HG02759 (cell line): Measurements from ENCODE around the gene FOXD1.
"Not testable (repeated sequence)": the region's sequence is repeated elsewhere in the genome, so short reads cannot be mapped to it uniquely, and the experiment has no call there.

ENCODE experiments used
- ATAC-seq: cut with Tn5 transposase; IDR thresholded peaks from one replicate; pipeline ENCODE4 v1.9.1; 2021; ENCODE audit warnings: mild to moderate bottlenecking, moderate library complexity; ENCODE audit not compliant: unreplicated experiment

The FOXD1 gene

DNA sequence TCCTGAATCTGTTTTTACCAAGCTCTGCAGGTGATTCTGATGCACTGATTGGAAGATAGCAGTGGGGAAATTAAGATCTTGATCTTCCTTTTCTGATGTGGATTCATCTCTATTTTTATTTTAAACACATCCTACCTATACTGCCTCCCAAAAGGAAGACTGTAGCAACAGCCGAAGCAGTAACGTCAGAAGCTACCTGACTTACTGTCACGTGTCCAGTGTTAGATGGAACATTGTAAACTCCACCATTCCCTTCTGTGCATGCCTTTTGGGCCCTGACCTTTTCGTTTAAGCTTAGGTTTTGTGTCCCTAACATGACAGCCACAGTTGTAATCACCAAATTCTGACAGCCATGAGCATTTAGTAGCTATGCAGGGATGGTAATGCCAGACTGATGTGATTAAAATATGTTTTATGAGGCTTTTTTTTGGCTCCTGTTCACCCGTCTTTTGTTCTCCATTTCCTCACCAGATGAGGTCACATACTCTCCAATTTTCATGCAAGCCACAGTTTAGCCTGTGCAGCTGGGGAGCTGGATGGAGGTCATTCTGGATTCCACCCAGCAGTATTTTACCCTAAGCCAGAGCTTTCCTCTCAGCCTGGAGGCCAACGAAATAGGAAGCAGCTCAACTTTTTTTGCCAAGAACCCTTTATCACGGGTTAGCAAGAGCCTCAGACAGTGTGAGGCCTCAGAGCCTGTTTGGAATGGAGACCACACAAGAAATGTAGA lies 15.6 kb upstream of the FOXD1 start:
- ATAC-seq, result no peak

DNA sequence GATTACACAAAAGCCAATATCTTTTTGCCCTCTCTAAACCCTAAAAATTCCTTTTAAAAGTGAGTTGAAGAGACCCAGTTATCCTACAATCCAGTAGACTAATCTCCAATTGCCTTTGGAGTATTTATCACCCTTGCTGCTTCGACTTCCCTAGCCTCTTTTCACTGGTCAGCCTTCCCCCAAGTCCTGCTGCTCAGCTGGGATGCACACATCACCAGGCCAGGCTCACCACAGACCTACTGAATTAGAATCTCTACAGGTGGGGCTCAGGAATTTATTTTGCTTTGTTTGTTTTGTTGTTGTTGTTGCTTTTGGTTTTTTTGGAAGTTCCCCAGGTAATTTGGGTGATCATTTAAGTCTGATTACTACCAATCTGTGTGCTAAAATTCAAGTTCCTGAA lies 11.6 kb upstream of the FOXD1 start:
- ATAC-seq, result no peak

DNA sequence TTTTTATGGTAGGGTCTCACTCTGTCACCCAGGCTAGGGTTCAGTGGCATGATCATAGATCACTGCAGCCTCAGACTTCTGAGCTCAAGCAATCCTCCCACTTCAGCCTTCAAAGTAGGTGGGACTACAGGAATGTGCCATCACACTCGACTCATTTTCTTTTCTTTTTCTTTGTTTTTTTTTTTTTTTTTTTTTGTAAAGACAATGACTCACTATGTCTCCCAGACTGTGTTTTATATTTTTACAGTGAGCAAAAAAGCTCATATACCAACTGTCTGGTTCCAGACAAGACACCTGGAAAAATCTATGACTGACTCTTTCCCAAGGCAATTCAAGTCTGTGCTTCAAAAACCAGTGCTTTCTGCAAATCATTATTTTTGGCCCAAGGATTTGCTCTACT lies 10.8 kb upstream of the FOXD1 start:
- no peak for ATAC-seq

DNA sequence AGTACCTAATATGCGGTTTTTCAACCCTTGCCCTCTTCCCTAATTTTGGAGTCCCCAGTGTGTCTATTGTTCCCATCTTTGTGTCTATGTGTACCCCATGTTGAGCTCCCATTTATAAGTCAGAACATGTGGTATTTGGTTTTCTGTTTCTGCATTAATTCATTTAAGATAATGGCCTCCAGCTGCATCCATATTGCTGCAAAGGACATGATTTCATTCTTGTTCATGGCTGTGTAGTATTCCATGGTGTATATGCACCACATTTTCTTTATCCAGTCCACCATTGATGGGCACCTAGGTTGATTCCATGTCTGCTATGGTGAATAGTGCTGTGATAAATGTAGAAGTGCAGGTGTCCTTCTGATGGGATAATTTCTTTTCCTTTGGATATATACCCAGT lies 7.9 kb upstream of the FOXD1 start:
- ATAC-seq, result not testable (repeated sequence)

DNA sequence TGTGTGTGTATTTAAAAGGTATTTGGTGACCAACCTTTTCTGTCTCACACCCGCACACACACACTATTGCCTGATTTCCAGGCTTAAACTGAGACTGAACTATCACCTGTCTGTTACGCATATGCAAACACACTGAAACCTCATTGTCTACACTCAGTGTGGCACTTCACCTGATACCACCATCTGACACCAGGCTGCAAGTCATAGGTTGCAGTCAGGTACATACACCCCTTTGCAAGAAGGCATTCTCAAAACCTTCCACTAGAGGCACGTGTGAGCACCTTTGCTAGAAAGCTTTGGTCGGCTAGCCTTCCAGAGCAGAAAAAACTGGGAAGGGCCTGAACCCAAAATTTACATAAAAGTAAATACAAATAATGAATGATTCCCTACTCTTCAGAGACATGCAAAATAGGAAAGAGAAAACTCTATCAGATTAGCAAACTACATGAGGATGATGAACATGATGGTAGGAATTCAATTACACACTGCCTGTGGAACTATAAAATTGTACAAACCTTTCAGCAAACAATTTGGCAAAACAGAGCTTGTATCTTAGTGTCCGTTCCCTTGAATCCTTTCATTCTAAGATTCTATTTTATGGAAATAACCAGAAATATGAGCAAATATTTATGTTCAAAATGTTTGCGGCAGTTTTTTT lies 5.9 kb upstream of the FOXD1 start:
- no peak for ATAC-seq

DNA sequence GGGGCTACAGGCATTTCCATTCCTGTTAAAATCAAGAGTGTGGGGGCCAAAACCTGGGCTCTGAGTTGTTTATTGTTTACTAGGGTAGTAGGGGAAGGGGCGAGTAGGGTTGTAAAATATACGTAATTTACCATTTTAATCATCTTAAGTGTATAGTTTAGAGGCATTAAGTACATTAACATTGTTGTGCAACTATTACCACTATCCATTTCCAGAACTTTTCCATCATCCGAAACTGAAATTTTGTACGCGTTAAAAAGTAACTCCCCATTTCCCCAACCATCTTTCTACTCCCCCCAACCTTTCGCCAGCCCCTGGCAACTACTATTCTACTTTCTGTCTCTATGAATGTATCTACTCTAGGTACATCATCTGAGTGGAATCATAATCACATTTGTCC lies 3.6 kb upstream of the FOXD1 start:
- no peak for ATAC-seq

DNA sequence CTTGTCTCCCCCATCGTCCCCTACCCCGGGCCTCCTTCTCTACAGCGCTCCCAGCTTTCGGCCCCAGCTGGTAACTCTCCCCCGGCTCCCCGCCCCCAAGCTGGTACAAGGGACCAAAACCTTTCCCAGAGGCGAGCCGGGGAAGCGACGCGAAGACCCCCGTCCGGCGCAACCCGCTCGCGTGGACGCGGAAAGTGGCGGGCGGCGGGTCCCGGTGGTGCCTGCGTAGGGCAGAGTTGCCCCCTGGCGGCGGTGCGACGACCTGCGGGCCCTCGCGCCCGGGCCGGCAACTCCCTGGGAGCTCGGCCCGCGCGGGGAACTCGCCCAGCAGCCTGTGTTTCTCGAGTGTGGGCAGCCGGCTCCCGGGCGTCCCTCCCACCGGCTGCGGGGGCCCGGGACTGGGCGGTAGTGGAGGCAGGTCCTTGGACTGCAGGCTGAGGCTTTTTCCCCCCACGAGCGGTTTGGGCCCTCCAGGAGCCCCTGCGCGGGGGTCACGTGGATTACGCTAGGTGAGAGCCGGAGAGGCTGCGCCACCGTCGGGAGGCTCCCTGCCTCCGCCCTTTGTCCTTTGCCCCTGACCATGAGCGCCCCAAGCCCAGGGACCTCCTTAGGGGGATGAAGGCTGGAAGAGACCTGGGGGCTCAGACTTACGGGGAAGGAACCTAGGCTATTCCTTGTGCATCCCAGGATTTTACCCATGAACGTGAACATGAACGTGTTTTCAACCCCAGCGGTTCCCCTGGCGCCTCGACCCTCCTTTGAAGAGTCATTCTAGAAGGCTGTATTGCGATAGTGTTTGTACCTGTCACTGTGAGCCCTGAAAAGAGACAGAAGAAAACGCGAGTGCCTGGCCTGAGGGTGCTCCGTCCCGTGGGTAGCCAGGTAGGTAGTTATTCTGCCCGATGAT lies 2.9 kb upstream of the FOXD1 start:
- ATAC-seq, result no peak

DNA sequence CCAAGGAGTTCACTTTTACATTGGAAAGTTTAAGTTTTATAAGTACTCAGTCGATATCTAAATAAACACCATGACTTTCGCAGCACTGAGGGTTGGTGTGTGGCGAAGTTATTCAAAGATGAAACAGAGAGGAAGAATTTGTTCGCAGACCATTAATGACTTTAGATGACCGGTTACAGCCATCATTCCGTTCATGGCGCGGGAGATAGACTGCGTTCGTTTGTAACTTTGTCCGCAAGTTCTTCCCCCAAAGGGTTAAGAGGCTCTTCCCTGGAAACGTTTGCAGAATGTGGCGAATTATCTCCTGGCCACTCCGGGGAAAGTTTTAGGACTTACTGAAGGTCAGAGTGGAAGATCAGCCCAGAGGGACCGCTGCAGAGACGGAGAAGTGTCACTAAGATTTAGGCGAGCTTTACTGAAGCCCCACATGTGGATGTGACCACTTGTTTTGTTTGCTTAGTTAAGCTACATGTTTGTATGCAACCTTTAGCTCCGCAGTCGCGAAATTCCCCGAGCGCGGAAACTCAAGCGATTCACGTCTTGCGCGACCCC lies 2.2 kb upstream of the FOXD1 start:
- ATAC-seq, result no peak

DNA sequence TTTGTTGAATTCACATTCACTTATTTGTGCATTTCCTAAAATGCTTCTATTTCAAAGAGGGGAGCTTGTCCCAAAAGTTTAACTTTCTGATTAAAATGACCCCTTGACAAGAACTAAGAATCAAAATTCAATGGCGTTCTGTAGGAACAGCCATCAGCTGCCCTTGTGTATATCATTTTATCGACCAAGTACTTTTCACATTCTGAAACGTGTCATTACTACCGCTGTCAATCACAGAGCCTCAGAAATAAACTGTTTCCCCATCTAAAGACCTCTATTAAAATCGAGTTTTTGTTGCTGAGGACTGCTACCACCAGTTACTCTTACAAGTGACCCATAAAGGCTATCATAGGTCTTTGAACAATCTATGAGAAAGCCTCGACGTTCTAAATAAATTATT lies 1.6 kb upstream of the FOXD1 start:
- no peak for ATAC-seq

DNA sequence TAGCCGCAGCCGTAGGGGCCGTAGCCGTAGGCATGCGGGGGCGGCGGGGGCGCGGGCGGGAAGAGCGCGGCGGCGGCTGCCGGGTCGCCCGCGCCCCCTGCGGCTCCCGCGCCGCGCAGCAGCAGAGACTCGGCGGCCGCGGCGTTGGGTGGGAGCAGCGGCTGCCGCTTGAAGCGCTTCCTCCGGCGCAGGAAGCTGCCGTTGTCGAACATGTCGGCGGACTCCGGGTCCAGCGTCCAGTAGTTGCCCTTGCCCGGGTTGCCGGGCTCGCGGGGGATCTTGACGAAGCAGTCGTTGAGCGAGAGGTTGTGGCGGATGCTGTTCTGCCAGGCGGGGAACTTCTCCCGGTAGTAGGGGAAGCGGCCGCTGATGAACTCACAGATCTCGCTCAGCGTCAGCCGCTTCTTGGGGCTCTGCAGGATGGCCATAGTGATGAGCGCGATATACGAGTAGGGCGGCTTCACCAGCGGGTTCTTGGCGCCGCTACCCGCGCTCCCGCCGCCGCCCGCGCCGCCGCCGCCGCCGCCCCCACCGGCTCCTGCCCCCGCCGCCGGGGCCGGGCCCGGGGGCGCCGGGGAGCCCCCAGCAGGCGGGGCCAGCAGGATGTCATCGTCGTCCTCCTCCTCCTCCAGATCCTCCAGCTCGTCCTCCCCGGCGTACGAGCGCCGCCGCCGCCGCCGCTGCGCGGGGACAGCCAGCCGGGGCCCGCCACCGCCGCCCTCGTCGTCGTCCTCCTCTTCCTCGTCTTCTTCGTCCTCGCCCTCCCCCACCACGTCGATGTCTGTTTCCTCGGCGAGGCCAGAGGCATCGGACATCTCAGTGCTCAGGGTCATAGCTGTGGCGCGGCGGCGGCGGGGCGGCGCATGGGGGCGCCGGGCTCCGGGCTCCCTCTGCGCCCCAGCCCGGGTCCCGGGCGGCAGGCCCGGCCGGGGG lies 781 bp downstream of the FOXD1 start:
- peak; percentile 10 for ATAC-seq

DNA sequence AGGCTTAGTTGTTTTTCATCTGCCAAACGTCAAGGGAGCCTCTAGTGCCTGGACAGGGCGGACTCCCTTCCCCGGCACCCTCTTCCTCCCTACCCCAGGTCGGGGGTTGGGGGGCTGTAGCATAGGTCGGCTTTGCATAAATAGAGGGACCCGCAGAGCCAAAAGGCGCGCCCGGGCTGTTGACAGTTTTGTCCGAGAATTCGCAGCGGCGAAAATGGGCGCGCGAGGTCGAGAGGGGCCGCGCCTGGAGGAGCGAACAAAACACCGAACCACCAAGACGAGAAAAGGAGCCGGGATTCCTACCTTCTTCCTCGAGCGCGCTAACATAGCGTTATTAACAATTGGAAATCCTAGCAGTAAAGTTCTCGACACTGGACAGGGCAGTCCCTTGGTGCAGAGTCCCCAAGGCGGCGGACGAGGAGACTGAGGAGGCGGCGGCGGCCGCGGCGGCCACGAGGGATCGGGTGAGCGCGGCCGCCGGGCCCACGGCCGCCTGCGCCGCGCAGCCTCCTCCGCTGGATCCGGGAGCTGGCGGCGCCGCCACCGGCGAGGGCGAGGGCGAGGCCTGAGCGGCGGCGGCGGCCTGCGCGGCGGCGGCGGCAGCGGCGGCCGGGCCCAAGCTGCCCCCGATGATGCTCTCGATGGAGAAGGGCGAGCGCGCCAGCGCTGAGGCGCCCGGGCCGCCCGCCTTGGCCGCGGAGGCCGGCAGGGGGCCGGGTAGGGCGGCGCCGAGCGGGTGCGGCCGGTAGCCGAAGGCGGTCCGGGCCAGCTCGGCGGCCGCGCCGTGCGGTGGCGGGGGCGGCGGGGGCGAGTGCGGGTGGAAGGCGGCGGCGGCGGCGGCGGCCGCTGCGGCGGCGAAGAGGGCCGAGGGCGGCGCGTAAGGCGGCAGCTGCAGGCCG lies 1.7 kb downstream of the FOXD1 start:
- ATAC-seq, result no peak

DNA sequence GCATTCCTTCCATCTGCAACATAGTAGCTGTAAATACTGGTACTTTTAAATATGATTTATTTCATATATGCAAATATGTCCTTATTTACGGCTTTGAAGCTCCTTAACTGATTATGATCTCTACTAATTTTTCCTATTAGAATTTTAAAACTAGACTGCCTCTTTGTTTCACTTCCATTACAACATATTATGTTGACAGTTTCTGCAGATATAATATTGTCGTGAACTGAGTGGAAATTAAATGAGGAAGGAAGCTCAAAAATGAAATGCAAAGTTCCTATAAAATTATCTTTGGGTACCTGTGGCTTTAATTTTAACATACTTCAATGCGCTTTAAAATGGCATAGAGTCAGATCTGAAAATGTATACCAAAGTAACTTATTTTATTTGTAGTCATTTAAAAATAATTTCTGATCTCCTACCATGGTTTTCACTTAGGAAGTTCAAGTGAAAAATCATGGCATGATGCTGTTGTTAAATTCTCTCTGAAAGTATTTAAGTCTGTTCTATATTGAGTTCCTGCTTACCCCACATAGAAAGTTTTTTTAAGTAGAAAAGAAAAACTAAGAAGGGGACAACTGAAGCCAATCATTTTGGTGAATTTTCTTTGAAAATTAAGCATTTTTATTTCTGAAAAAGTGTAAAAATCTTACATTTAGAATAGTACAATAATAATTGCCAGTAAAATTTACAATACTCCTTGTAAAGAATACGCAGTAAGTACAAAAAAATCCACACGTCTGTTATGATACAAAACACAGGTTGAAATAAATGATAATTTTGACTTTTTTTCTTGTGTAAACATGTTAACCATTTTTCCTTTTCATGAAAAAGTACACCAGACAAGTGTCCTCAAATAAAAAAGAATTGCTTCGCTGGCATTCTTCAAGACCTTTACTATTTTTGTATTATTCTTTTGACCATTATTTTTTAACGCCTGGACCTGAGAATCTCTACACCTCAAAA lies 2.6 kb downstream of the FOXD1 start:
- no peak for ATAC-seq

DNA sequence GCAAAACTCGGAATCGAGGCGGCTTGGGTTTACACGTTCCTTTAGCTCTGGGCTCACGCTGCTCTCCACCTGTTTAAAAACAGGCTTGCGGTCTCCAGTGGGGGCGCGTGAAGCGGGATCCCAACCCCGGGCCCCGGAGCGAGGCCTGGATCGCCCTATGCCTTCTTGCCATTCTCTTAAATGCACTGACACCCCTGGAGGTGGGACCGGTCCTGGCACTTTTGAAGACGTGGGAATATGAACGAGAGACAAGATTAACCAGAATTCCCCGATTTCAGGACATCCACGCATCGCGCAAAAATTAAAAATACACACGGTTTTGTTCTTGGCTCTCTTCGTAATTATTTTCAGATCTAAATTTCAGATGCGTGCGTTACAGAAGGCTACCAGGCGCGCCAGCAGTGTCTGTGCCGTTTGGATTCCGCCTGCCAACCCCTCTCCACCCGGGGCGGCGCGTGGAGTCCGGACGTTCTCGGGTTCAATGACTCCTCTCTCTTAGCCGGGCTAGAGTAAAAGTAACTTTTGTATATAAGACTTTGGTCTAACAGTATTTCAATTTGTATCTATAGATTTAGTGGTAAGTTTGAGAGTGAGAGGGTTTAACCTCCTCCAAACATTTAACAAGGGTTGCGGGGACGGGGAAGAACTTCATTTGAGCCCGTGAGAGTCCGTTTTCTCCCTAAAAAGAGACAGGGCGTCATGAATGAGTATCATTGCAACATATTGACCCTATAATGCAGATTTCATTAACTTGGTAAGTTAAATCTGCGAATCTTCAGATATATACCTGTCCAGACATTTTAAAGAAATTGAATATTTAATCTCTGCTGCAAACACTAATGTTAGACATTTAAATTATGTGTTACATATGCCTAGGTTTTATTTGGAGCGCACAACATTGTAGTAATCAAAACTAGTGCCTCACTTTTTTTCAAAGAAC lies 3.8 kb downstream of the FOXD1 start:
- ATAC-seq, result no peak

DNA sequence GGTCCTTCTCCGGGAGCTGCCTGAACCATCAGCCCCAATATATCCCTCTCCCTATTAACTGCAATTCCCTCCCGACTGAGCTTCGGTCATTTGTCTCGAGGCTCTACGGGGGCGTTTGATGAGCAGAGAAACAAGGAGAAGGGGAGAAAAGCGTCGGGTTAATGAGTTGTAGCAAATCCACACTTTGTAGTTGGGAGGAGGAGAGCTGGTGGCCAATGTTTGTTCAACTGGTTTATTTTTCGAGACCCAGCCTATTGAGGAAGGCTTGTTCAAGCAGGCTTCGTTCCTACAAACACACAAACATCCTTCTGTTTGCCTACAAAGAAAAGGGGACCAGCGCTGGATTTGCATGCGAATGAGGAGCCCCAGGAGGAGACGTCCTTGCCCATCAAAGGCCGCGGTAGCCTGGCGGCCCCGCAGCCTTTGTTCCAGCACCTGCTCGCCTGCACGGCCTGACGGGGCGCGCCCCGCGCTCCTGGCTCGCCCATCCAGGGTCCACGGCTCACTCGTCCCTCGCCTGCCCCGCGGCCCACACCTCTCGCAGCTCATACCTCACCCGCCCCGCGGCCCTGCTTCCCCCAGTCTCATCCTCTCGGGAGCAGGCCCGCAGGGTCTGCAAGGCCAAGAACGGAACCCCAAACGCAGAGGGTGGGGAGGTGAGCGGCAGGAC lies 4.6 kb downstream of the FOXD1 start:
- ATAC-seq, result no peak

DNA sequence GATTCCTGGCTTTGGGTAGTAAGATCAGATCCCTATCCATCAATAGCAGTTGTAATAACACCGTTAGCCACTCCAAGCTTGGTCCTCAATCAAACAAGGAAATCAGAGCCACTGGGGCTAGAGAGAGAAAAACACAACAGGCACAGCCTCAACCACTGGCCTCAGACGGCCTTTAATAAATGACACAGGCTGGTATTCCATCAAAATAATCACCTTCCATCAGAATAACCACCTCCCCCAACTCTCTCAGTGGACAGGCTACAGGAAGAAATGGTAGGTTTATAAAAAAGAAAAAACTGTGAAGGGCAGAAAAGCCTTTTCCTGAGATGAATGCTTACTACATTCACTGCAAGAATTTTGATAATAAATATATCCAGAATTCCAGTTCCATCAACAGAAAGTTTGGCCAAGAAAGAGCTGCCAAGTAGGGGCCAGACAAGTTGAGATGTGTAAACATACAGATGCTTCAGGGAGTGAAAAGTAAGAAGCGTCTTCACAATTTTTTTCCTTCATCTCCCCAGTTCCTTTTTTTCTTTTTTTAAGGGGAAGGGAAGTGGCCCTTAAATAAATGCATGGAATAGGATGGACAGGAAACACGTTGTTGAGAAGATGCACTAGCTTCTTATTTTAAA lies 5.5 kb downstream of the FOXD1 start:
- ATAC-seq, result no peak

DNA sequence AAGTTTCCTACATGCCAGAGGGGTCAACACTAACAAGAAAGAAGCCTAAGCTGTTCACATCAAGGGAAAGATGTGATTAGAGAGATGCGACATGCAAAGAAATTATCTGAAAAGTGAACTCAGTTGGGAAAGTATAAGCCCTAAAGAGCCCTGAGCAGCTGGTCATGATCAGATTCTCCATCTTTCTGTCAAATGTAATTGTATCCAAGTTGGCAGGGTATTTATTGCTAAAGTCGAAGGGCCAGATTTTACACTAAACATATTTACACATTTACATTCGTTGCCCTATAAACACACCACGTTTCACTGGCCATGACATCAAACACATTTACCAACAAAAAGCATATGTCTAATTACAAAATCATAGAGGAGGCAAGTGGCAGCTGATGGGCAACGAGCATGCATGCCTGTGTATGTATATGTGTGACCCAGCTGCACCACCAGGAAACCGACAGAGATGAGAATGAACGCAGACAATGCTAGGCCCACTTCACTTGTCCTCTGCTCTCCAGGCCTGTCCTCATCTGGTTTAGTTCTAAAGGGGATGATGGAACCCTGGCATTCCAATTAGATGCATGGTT lies 6.3 kb downstream of the FOXD1 start:
- no peak for ATAC-seq
